Natural killer cell (primary cell): ENCODE measurements around the gene FBLN5. TPM values are rescaled to one million over a fixed set of nuclear protein-coding genes. Genes with fewer than 3 reads are reported as not detected.

Source experiments
- ATAC-seq, 3 donors: fragments of 150-1000 bp in 2 of 3; fragments of 200-7000 bp in 1 of 3; cut with Tn5 transposase; 1 replicate in 1 of 3; 2 replicates in 2 of 3; pipeline ENCODE4 v1.10.0; 2021; ENCODE audit warnings: mild to moderate bottlenecking in 2 of 3, moderate library complexity in 2 of 3
- DNase-seq, 2 donors: peaks; one replicate each; pipeline versions ENCODE4 v3.0.0 to v3.0.0-alpha.2; 2013 to 2021; ENCODE audit warnings: mixed read lengths in 1 of 2
- H3K27ac ChIP-seq: one replicate; pipeline ENCODE4 v1.5.1; 2013; ENCODE audit warnings: mild to moderate bottlenecking, low read length
- H3K27me3 ChIP-seq: one replicate; pipeline ENCODE4 v1.6.1; 2013; ENCODE audit warnings: low read length; ENCODE audit not compliant: control insufficient read depth, insufficient read depth
- H3K36me3 ChIP-seq: one replicate; pipeline ENCODE4 v1.6.1; 2013; ENCODE audit warnings: low read length; ENCODE audit not compliant: control insufficient read depth, insufficient read depth
- H3K4me1 ChIP-seq: one replicate; pipeline ENCODE4 v1.6.1; 2013; ENCODE audit warnings: low read length; ENCODE audit not compliant: control insufficient read depth, insufficient read depth
- H3K4me3 ChIP-seq: one replicate; pipeline ENCODE4 v1.5.1; 2013; ENCODE audit warnings: low read length
- H3K9me3 ChIP-seq: one replicate; pipeline ENCODE4 v1.6.1; 2013; ENCODE audit warnings: low read length; ENCODE audit not compliant: control insufficient read depth, insufficient read depth
- H3K27ac Mint-ChIP-seq, 2 donors: one replicate each; pipeline ENCODE4 v1.8.0; 2022; ENCODE audit warnings: mild to moderate bottlenecking in 2 of 2, mixed read lengths in 2 of 2, moderate library complexity in 1 of 2
- H3K27me3 Mint-ChIP-seq, 2 donors: one replicate each; pipeline ENCODE4 v1.8.0; 2022; ENCODE audit warnings: low read depth in 2 of 2, mixed read lengths in 2 of 2
- H3K36me3 Mint-ChIP-seq: one replicate; pipeline ENCODE4 v1.8.0; 2022; ENCODE audit warnings: mixed read lengths
- H3K4me1 Mint-ChIP-seq, 2 donors: one replicate each; pipeline ENCODE4 v1.8.0; 2022; ENCODE audit warnings: mixed read lengths in 2 of 2
- H3K4me3 Mint-ChIP-seq: one replicate; pipeline ENCODE4 v1.8.0; 2022; ENCODE audit warnings: mild to moderate bottlenecking, moderate library complexity, mixed read lengths
- H3K9me3 Mint-ChIP-seq, 2 donors: one replicate each; pipeline ENCODE4 v1.8.0; 2022; ENCODE audit warnings: mixed read lengths in 2 of 2
- WGBS: methylation state at CpG from one replicate; pipeline ENCODE4 v1.1.7; 2013; ENCODE audit warnings: missing lambda C conversion rate; ENCODE audit not compliant: insufficient coverage; 5-methylcytosine and 5-hydroxymethylcytosine counted together
- intact Hi-C: fragments of 100-400 bp; cut with micrococcal nuclease; formaldehyde crosslinking; loops from one replicate; pipeline ENCODE4 v1.14.2; 2022
- total RNA-seq, 4 donors: library from RNA; stranded (reverse); fragments of 120-200 nt in 1 of 4; gene quantifications; one replicate each; pipeline versions ENCODE4 v1.2.3 to v1.2.4, GENCODE V29; 2013 to 2022
- TF ChIP-seq, protein P1 (sequence below): fragments of 200-600 bp; IDR thresholded peaks from one replicate; pipeline ENCODE4 v1.8.0; 2022; ENCODE audit warnings: antibody characterized with exemption

Gene FBLN5
- total RNA-seq, 3 donors from 2014 or later (not counting 1 experiment from before 2014, with no cell fraction given): 0.56 to 1.3 (median 1.1) TPM

DNA sequence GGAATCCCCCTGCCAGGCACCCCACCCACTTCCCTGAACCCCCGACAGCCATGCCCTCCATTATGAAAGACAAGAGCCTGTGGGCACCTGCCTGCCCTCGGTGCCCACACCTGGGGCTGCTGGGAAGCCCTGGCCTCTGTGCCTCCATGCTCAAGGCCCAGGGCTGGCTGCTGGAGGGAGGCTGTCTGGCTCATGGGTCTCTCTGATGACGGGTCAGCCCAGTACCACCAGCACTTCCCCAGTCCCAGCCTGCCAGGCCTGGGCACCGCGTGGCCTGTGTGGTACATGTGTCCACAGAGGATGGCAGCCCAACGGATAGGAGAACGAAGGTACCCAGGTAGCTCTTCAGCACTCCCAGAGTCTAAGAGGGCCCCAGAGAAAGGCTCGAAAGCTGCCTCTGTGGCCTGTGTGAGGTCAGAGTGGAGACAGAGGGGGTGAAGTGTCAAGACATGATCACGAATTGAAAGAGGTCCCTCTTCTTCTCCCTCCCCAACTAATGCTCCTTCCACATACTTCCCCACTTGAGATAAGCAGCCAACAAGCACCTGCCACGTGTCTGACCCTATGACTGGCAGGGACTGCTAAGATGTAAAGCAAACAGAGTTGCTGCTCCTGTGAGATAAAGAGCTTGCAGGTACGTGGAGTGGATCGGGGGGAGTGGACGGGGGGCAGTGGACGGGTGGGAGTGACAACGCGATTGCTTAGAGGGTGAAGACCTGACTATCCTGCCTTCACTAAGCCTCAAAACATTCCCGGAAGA lies 21.2 kb downstream of the FBLN5 start:
- intact Hi-C loops: no loop called here
- Histone ChIP-seq H3K4me3 (no peak overlapping the region), H3K27me3 (no peaks in the 10 kb centered on the region), H3K27ac (no peak overlapping the region), H3K36me3 (no peaks in the 10 kb centered on the region), H3K4me1 (no peaks in the 10 kb centered on the region), H3K9me3 (no peaks in the 10 kb centered on the region)
- H3K4me3 Mint-ChIP-seq: no peak overlapping the region
- no peak for ATAC-seq
- no peaks in the 10 kb centered on the region for H3K27me3 Mint-ChIP-seq
- DNase-seq: no peak
- no peaks in the 10 kb centered on the region for H3K4me1 Mint-ChIP-seq
- 93% methylated on average over 17 of the region's 17 CpGs for whole genome bisulfite sequencing
- TF ChIP-seq, protein P1, sequence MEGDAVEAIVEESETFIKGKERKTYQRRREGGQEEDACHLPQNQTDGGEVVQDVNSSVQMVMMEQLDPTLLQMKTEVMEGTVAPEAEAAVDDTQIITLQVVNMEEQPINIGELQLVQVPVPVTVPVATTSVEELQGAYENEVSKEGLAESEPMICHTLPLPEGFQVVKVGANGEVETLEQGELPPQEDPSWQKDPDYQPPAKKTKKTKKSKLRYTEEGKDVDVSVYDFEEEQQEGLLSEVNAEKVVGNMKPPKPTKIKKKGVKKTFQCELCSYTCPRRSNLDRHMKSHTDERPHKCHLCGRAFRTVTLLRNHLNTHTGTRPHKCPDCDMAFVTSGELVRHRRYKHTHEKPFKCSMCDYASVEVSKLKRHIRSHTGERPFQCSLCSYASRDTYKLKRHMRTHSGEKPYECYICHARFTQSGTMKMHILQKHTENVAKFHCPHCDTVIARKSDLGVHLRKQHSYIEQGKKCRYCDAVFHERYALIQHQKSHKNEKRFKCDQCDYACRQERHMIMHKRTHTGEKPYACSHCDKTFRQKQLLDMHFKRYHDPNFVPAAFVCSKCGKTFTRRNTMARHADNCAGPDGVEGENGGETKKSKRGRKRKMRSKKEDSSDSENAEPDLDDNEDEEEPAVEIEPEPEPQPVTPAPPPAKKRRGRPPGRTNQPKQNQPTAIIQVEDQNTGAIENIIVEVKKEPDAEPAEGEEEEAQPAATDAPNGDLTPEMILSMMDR: no peak
- H3K27ac Mint-ChIP-seq: no peak overlapping the region
- H3K36me3 Mint-ChIP-seq: no peaks in the 10 kb centered on the region
- no peaks in the 10 kb centered on the region for H3K9me3 Mint-ChIP-seq

DNA sequence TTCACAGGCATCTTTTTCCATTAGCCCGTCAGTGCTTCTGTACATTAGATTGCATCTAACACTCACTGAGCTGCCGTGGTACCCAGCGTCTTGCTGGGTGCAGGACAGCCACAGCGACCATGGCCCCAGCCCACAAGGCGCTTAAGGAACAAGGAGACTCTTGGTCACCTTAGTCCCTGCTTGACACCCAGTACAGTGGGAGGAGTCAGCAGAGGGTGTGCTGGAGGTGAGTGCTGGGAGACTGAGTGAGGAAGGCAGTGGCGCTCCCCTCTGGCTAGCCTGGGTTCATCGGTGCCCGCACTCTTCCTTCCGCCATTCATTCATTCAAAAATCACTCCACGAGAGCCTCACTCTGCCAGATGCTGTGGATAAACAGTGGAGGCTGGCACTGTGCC lies 21.8 kb downstream of the FBLN5 start:
- no peaks in the 10 kb centered on the region for H3K9me3 Mint-ChIP-seq
- no peak overlapping the region for H3K27ac Mint-ChIP-seq
- no peak overlapping the region for H3K27ac ChIP-seq
- ATAC-seq (no peak), DNase-seq (no peak)
- H3K4me3 ChIP-seq: no peak overlapping the region
- H3K4me1 ChIP-seq: no peaks in the 10 kb centered on the region
- no peak overlapping the region for H3K4me3 Mint-ChIP-seq
- intact Hi-C loops: no loop called here
- WGBS: 94% methylated on average over 10 of the region's 10 CpGs
- TF ChIP-seq, protein P1: no peak
- H3K4me1 Mint-ChIP-seq: no peaks in the 10 kb centered on the region
- no peaks in the 10 kb centered on the region for H3K36me3 ChIP-seq
- H3K27me3 Mint-ChIP-seq: no peaks in the 10 kb centered on the region
- H3K27me3 ChIP-seq: no peaks in the 10 kb centered on the region
- H3K9me3 ChIP-seq: no peaks in the 10 kb centered on the region
- no peaks in the 10 kb centered on the region for H3K36me3 Mint-ChIP-seq

DNA sequence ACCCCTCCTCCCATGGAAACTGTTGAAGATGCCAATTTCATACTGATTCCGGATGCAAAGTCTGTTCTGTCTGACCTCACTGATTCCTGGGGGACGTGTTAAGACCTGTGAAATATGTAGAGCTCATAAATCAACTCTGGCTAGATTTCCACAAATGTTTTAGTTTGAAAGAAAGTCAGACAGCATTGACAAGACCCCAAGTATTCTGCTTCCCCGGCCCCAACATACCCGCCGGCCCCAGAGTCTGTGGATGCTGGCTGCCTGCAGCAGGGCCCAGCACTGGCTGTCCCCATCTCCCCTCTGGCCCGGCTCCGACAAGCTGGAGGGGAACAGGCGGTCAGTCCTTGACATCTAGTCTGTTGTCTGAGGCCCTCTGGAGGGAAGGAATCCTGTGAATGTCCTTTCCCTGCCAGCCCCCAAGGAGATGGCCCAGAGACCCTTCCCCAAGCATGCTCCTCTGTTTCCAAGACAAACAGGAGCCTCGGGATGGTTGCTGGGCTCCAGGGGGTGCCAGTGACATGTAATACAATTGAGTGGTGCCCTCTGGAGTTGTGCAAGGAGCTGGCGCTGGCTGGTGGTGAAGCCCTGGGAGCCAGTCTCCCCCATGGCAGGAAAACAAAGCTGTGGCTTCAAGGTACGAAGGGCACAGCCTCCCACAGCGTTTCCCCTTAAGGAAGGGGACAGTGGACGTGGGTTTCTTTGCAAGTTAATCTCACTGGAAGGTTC lies 22.3 kb downstream of the FBLN5 start:
- Mint-ChIP-seq H3K9me3 (no peaks in the 10 kb centered on the region), H3K4me3 (no peak overlapping the region), H3K27me3 (no peaks in the 10 kb centered on the region), H3K36me3 (no peaks in the 10 kb centered on the region), H3K4me1 (no peaks in the 10 kb centered on the region), H3K27ac (no peak overlapping the region)
- H3K27ac ChIP-seq: no peak overlapping the region
- H3K4me1 ChIP-seq: no peaks in the 10 kb centered on the region
- H3K4me3 ChIP-seq: no peak overlapping the region
- no peaks in the 10 kb centered on the region for H3K27me3 ChIP-seq
- H3K9me3 ChIP-seq: no peaks in the 10 kb centered on the region
- TF ChIP-seq, protein P1: no peak
- H3K36me3 ChIP-seq: no peaks in the 10 kb centered on the region
- ATAC-seq (no peak), DNase-seq (no peak)
- WGBS: 90% methylated on average over 13 of the region's 13 CpGs
- intact Hi-C loops: no loop called here
